DND-41 (cell line): ENCODE measurements around the gene FAM131C.
"Not testable (repeated sequence)": the region's sequence is repeated elsewhere in the genome, so short reads cannot be mapped to it uniquely, and the experiment has no call there.

Experiments
- EZH2 ChIP-seq: IDR thresholded peaks from 3 replicates; pipeline ENCODE4 v1.6.1; 2012; ENCODE audit warnings: borderline replicate concordance, low read depth, mild to moderate bottlenecking, moderate library complexity, low read length, inconsistent platforms; ENCODE audit not compliant: severe bottlenecking
- TF ChIP-seq, protein P1 (sequence below): IDR thresholded peaks from 2 replicates; pipeline ENCODE4 v1.5.1; 2012; ENCODE audit warnings: borderline replicate concordance, low read length, moderate library complexity, mild to moderate bottlenecking; ENCODE audit not compliant: poor library complexity, severe bottlenecking; ENCODE audit errors: extremely low read depth

GRCh38 chr1:16107039-16107438, 33.6 kb upstream of the FAM131C start:
- not testable (repeated sequence) for TF ChIP-seq EZH2
- TF ChIP-seq, protein P1, sequence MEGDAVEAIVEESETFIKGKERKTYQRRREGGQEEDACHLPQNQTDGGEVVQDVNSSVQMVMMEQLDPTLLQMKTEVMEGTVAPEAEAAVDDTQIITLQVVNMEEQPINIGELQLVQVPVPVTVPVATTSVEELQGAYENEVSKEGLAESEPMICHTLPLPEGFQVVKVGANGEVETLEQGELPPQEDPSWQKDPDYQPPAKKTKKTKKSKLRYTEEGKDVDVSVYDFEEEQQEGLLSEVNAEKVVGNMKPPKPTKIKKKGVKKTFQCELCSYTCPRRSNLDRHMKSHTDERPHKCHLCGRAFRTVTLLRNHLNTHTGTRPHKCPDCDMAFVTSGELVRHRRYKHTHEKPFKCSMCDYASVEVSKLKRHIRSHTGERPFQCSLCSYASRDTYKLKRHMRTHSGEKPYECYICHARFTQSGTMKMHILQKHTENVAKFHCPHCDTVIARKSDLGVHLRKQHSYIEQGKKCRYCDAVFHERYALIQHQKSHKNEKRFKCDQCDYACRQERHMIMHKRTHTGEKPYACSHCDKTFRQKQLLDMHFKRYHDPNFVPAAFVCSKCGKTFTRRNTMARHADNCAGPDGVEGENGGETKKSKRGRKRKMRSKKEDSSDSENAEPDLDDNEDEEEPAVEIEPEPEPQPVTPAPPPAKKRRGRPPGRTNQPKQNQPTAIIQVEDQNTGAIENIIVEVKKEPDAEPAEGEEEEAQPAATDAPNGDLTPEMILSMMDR: not testable (repeated sequence)
